Lower leg skin (tissue), 4 donors: ENCODE measurements around the gene OR6B3. TPM values are rescaled to one million over a fixed set of nuclear protein-coding genes. Genes with fewer than 3 reads are reported as not detected.

Experiments
- DNase-seq, 2 donors: peaks; one replicate each; pipeline ENCODE4 v3.0.0-alpha.2; 2019; ENCODE audit warnings: low spot score in 2 of 2
- H3K4me3 ChIP-seq: fragments of 200-600 bp; sonication (generic); 2 replicates; pipeline ENCODE4 v1.5.1; 2017; ENCODE audit warnings: mild to moderate bottlenecking, low read depth; ENCODE audit not compliant: poor library complexity, severe bottlenecking
- POLR2A ChIP-seq, 2 donors: fragments of 450-650 bp; IDR thresholded peaks; one replicate each; pipeline ENCODE4 v1.6.1; 2016 to 2017; ENCODE audit warnings: antibody characterized with exemption in 2 of 2, mild to moderate bottlenecking in 1 of 2, moderate library complexity in 1 of 2
- WGBS, 2 donors: methylation state at CpG; one replicate each; pipeline ENCODE4 v1.1.5; 2018; 5-methylcytosine and 5-hydroxymethylcytosine counted together
- intact Hi-C: fragments of 100-400 bp; cut with DNase I; formaldehyde crosslinking; loops from one replicate; pipeline ENCODE4 v1.15.0; 2023; ENCODE audit warnings: low total_unique reads
- total RNA-seq, 4 donors: library from RNA; depleted of rRNA; stranded (reverse); fragments of >200 nt; gene quantifications; one replicate each; pipeline ENCODE4 v1.1.0, GENCODE V29; 2016
- TF ChIP-seq, protein P1 (sequence below), 3 donors: fragments of 450-650 bp; IDR thresholded peaks; one replicate each; pipeline ENCODE4 v1.5.1; 2016; ENCODE audit warnings: antibody characterized with exemption in 3 of 3, mild to moderate bottlenecking in 3 of 3, moderate library complexity in 2 of 3

The OR6B3 gene
- total RNA-seq, 4 donors from 2014 or later: 0.44 TPM; not detected in 3

DNA sequence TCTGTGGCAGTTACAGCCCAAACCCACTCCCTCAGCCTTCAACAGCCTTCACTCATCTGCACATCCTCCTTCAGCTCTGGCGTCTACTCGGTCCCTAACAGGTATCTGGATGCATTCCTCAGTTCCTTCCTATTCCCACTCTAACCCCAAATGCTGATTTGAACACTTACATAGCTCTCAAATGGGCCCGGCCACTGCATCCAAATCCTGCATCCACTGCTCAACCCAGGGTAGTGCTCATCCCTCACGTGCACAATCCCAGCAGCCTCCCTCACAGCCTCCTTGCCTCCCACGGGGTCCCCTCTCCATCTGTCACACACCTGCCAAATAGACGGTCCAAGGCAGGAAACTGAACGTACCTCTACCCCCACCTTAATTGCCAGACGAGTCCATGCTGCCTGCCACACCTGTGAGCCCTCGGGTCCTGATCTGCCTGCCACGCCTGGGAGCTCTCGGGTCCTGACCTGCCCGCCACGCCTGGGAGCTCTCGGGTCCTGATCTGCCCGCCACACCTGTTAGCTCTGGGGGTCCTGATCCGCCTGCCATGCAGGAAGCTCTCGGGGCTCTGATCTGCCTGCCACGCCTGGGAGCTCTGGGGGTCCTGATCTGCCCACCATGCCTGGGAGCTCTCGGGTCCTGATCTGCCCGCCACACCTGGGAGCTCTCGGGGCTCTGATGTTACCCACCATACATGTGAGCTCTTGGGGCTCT lies 9.9 kb downstream of the OR6B3 start:
- TF ChIP-seq, protein P1, sequence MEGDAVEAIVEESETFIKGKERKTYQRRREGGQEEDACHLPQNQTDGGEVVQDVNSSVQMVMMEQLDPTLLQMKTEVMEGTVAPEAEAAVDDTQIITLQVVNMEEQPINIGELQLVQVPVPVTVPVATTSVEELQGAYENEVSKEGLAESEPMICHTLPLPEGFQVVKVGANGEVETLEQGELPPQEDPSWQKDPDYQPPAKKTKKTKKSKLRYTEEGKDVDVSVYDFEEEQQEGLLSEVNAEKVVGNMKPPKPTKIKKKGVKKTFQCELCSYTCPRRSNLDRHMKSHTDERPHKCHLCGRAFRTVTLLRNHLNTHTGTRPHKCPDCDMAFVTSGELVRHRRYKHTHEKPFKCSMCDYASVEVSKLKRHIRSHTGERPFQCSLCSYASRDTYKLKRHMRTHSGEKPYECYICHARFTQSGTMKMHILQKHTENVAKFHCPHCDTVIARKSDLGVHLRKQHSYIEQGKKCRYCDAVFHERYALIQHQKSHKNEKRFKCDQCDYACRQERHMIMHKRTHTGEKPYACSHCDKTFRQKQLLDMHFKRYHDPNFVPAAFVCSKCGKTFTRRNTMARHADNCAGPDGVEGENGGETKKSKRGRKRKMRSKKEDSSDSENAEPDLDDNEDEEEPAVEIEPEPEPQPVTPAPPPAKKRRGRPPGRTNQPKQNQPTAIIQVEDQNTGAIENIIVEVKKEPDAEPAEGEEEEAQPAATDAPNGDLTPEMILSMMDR (IDR thresholded peaks at IDR 0.05): no peak
- no peak for TF ChIP-seq POLR2A (IDR thresholded peaks at IDR 0.05)
- DNase-seq: peak in 1 of 2 donors; percentile 79
- H3K4me3 ChIP-seq: no peak overlapping the region
- intact Hi-C loops: no loop called here
- 48% methylated on average over 20 to 21 of the region's 21 CpGs for WGBS, 2 donors

DNA sequence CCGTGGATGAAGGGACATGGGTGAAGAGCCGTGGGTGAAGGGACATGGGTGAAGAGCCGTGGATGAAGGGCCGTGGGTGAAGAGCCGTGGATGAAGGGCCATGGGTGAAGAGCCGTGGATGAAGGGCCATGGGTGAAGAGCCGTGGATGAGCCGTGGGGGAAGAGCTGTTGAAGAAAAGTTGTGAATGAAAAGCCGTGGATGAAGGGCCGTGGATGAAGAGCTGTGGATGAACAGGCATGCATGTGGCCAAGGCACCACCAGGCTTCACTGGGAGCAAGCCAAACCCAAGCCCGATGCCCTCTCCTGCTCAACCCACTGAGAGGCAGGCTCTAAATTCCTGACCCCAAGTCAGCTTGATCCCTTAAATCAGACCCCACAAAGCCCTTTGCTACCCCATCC lies 10.6 kb downstream of the OR6B3 start:
- intact Hi-C loops: no loop called here
- no peak overlapping the region for H3K4me3 ChIP-seq
- no peak for TF ChIP-seq POLR2A (IDR thresholded peaks at IDR 0.05)
- TF ChIP-seq, protein P1 (IDR thresholded peaks at IDR 0.05): no peak
- WGBS, 2 donors: 81 to 91% methylated on average over 11 of the region's 11 CpGs
- DNase-seq: no peak

GRCh38 chr2:240041363-240041762 lies 12.0 kb downstream of the OR6B3 start:
- intact Hi-C loops: no loop called here
- no peak overlapping the region for H3K4me3 ChIP-seq
- WGBS, 2 donors: 79 to 86% methylated on average over 6 of the region's 6 CpGs
- TF ChIP-seq POLR2A (IDR thresholded peaks at IDR 0.05): no peak
- TF ChIP-seq, protein P1 (IDR thresholded peaks at IDR 0.05): no peak
- peak in 1 of 2 donors; percentile 64 for DNase-seq

DNA sequence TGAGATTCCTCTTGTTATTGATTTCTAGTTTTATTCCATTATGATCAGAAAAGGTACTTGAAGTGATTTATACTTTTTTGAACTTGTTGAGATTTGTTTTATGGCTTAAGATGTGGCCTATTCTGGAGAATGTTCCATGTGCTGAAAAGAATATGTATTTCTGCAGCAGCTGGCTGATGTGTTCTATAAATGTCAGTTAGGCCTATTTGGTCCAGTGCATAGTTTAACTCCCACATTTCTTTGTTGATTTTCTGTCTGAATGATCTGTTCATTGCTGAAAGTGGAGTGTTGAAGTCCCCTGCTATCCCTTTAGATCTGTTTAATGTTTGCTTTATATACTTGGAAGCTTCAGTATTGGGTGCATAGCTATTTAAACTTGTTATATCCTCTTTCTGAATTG lies 16.0 kb downstream of the OR6B3 start:
- TF ChIP-seq POLR2A (IDR thresholded peaks at IDR 0.05): no peak
- TF ChIP-seq, protein P1 (IDR thresholded peaks at IDR 0.05): no peak
- DNase-seq: no peak
- no peak overlapping the region for H3K4me3 ChIP-seq
- intact Hi-C loops: no loop called here

GRCh38 chr2:240033330-240033678 lies 20.0 kb downstream of the OR6B3 start:
- DNase-seq: peak in 1 of 2 donors; percentile 56
- intact Hi-C loops: no loop called here
- 40 to 52% methylated on average over 5 of the region's 5 CpGs for WGBS, 2 donors
- no peak overlapping the region for H3K4me3 ChIP-seq
- TF ChIP-seq POLR2A (IDR thresholded peaks at IDR 0.05): no peak
- TF ChIP-seq, protein P1 (IDR thresholded peaks at IDR 0.05): no peak
